Ascending aorta (tissue), 2 donors: ENCODE results near the gene METTL3. TPM values are rescaled to one million over a fixed set of nuclear protein-coding genes. Genes with fewer than 3 reads are reported as not detected.
A peak's percentile ranks its signal among the peaks of the same experiment; 100 is the strongest.

ENCODE experiments used
- DNase-seq, 2 donors: peaks; one replicate each; pipeline ENCODE4 v3.0.0-alpha.2; 2019; ENCODE audit warnings: low spot score in 2 of 2
- H3K27ac ChIP-seq, 2 donors: fragments of 200-600 bp; sonication (generic); one replicate each; pipeline ENCODE4 v1.5.1; 2016 to 2017; ENCODE audit warnings: mild to moderate bottlenecking in 1 of 2
- H3K27me3 ChIP-seq: fragments of 200-600 bp; sonication (generic); one replicate; pipeline ENCODE4 v1.5.1; 2017
- H3K36me3 ChIP-seq, 2 donors: fragments of 200-600 bp; sonication (generic); one replicate each; pipeline ENCODE4 v1.5.1; 2016
- H3K4me1 ChIP-seq, 2 donors: fragments of 200-600 bp; sonication (generic); one replicate each; pipeline ENCODE4 v1.5.1; 2016 to 2017; ENCODE audit warnings: mild to moderate bottlenecking in 1 of 2
- H3K4me3 ChIP-seq, 2 donors: fragments of 200-600 bp; sonication (generic); one replicate each; pipeline ENCODE4 v1.5.1; 2016 to 2017; ENCODE audit warnings: mild to moderate bottlenecking in 1 of 2
- H3K9me3 ChIP-seq, 2 donors: fragments of 200-600 bp; sonication (generic); one replicate each; pipeline ENCODE4 v1.5.1; 2016
- CTCF ChIP-seq, 3 experiments: fragments of 200-600 bp in 2 of 3; fragments of 450-650 bp in 1 of 3; sonication (generic) in 2 of 3; IDR thresholded peaks; one replicate each; pipeline ENCODE4 v1.5.1; 2016 to 2019; ENCODE audit warnings: antibody characterized with exemption in 3 of 3, mild to moderate bottlenecking in 1 of 3, moderate library complexity in 1 of 3
- intact Hi-C: fragments of 100-400 bp; cut with DNase I; formaldehyde crosslinking; loops from one replicate; pipeline ENCODE4 v1.15.1; 2023
- total RNA-seq: library from RNA; depleted of rRNA; stranded (reverse); fragments of >200 nt; gene quantifications from one replicate; pipeline ENCODE4 v1.1.0, GENCODE V29; 2016

METTL3 gene
- total RNA-seq, 1 donor from 2014 or later: 45.0 TPM

GRCh38 chr14:21514341-21514740 lies 3.2 kb upstream of the METTL3 start:
- Histone ChIP-seq H3K9me3 (no peaks in the 10 kb centered on the region), H3K27me3 (no peaks in the 10 kb centered on the region), H3K36me3 (no peaks in the 10 kb centered on the region), H3K4me1 (peaks cover 8 to 11% of the 10 kb centered on the region in 2 donors), H3K27ac (no peak overlapping the region), H3K4me3 (no peak overlapping the region)
- TF ChIP-seq CTCF (IDR thresholded peaks at IDR 0.05): no peak
- intact Hi-C loops: loop anchor here (5.0 kb wide), 2 partner anchors 43 to 77 kb away; no protein-coding TSS in a partner anchor
- no peak for DNase-seq

- no peaks in the 10 kb centered on the region for H3K9me3 ChIP-seq
- H3K36me3 ChIP-seq: peaks cover 6 to 7% of the 10 kb centered on the region in 2 donors
- TF ChIP-seq CTCF (IDR thresholded peaks at IDR 0.05): no peak
- H3K27me3 ChIP-seq: no peaks in the 10 kb centered on the region
- intact Hi-C loops: loop anchor here (1.0 to 5.0 kb wide), 3 partner anchors 48 to 72 kb away; partner anchors contain the start of gene CHD8
- peak overlapping the region; percentile 80 to 82 for H3K4me3 ChIP-seq
- no peak for DNase-seq
- no peak overlapping the region for H3K27ac ChIP-seq
- H3K4me1 ChIP-seq: peaks cover 8 to 12% of the 10 kb centered on the region in 2 donors
Measured at GRCh38 chr14:21509432-21510143, 1.6 kb downstream of the METTL3 start.

- H3K4me1 ChIP-seq: peaks cover 8 to 12% of the 10 kb centered on the region in 2 donors
- TF ChIP-seq CTCF (IDR thresholded peaks at IDR 0.05): no peak
- intact Hi-C loops: no loop called here
- H3K27me3 ChIP-seq: no peaks in the 10 kb centered on the region
- peaks cover 22 to 27% of the 10 kb centered on the region in 2 donors for H3K36me3 ChIP-seq
- no peak overlapping the region for H3K27ac ChIP-seq
- DNase-seq: no peak
- no peak overlapping the region for H3K4me3 ChIP-seq
- no peaks in the 10 kb centered on the region for H3K9me3 ChIP-seq
Measured at GRCh38 chr14:21506557-21506956, 4.6 kb downstream of the METTL3 start.

GRCh38 chr14:21505012-21505553 lies 6.1 kb downstream of the METTL3 start:
- no peak overlapping the region for H3K4me3 ChIP-seq
- peaks cover 2 to 8% of the 10 kb centered on the region in 2 donors for H3K4me1 ChIP-seq
- peaks cover 35 to 42% of the 10 kb centered on the region in 2 donors for H3K36me3 ChIP-seq
- no peaks in the 10 kb centered on the region for H3K27me3 ChIP-seq
- no peaks in the 10 kb centered on the region for H3K9me3 ChIP-seq
- intact Hi-C loops: no loop called here
- no peak for DNase-seq
- no peak for TF ChIP-seq CTCF (IDR thresholded peaks at IDR 0.05)
- no peak overlapping the region for H3K27ac ChIP-seq

- Histone ChIP-seq H3K9me3 (no peaks in the 10 kb centered on the region), H3K36me3 (peaks cover 35 to 59% of the 10 kb centered on the region in 2 donors), H3K27me3 (no peaks in the 10 kb centered on the region), H3K27ac (no peak overlapping the region), H3K4me3 (no peak overlapping the region), H3K4me1 (no peaks in the 10 kb centered on the region)
- intact Hi-C loops: no loop called here
- no peak for DNase-seq
- TF ChIP-seq CTCF (IDR thresholded peaks at IDR 0.05): no peak
Measured at GRCh38 chr14:21503376-21503775, 7.8 kb downstream of the METTL3 start.
